ENCODE measurements around the gene TRIM9. TPM values are rescaled to one million over a fixed set of nuclear protein-coding genes. Genes with fewer than 3 reads are reported as not detected.

Gene TRIM9
- total RNA-seq (2022; extraction: Qiagen RNA extraction; ENCODE audit: low read depth) = 6.9 to 10.7 TPM (median 9.6 TPM) in 5 replicates

GRCh38 chr14:51094901-51095853 is at the start of gene TRIM9:
Gene TRIM9 (minus strand): TSS chr14:51095105. CDS start chr14:51094939, 166 bp downstream.

GRCh38 chr14:50943943-50944646 is 150.8 kb downstream of the TRIM9 start, which contains the start of gene PYGL:
Gene PYGL (minus strand): TSS chr14:50944483. CDS start chr14:50944403, 80 bp downstream.

Other genes starting within 250 kb of the TRIM9 start
- gene ABHD12B, start 223.1 kb downstream of the TRIM9 start, total RNA-seq (2022; extraction: Qiagen RNA extraction; ENCODE audit: low read depth) = not detected in 5 replicates
- gene PYGL, start 150.6 kb downstream of the TRIM9 start, total RNA-seq (2022; extraction: Qiagen RNA extraction; ENCODE audit: low read depth) = 105 to 151 TPM (median 132 TPM) in 5 replicates
- 28.1 to 57.4 TPM (median 40.0 TPM) in 5 replicates for gene TMX1, start 145.1 kb upstream of the TRIM9 start, total RNA-seq (2022; extraction: Qiagen RNA extraction; ENCODE audit: low read depth)